Panc1 (cell line): ENCODE data around the gene DEDD2. TPM values are rescaled to one million over a fixed set of nuclear protein-coding genes. Genes with fewer than 3 reads are reported as not detected.

Experiments used
- ATAC-seq: fragments of 200-7000 bp; cut with Tn5 transposase; 2 replicates; pipeline ENCODE4 v1.9.1; 2020; ENCODE audit warnings: mild to moderate bottlenecking, moderate library complexity
- BruUV-seq: library from RNA; stranded (reverse); fragments of 400-500 nt; replicated peaks from 2 replicates; lab custom pipeline; 2021; lab: Mats Ljungman, UMichigan
- CTCF ChIA-PET: fragments of 300-600 bp; sonication (Branson Sonifier 250); formaldehyde crosslinking; loops from one replicate; lab custom pipeline; 2022; ENCODE audit warnings: antibody characterized with exemption; lab: Charles Lee
- POLR2A ChIA-PET: fragments of 300-600 bp; sonication (Branson Sonifier 250); formaldehyde crosslinking; loops from one replicate; lab custom pipeline; 2022; ENCODE audit warnings: antibody characterized with exemption; lab: Charles Lee
- DNase-seq: peaks from one replicate; pipeline ENCODE4 v3.0.0-alpha.2; 2010; ENCODE audit warnings: low read depth, low spot score
- H3K27ac ChIP-seq: 2 replicates; pipeline ENCODE4 v1.5.1; 2011; ENCODE audit warnings: mild to moderate bottlenecking, low read length, inconsistent platforms
- H3K27me3 ChIP-seq: fragments of 200-500 bp; sonication (Bioruptor generic); 2 replicates; pipeline ENCODE4 v1.6.0; 2014; ENCODE audit warnings: low read length, inconsistent platforms; ENCODE audit not compliant: control insufficient read depth, insufficient read depth
- H3K36me3 ChIP-seq: fragments of 200-500 bp; sonication (Bioruptor generic); 2 replicates; pipeline ENCODE4 v1.5.1; 2014; ENCODE audit warnings: inconsistent platforms, mild to moderate bottlenecking, low read length, moderate library complexity; ENCODE audit not compliant: control insufficient read depth, insufficient read depth
- H3K4me1 ChIP-seq: 2 replicates; pipeline ENCODE4 v1.5.1; 2011; ENCODE audit warnings: inconsistent platforms, mild to moderate bottlenecking, low read length, moderate library complexity; ENCODE audit not compliant: control insufficient read depth, insufficient read depth
- H3K4me3 ChIP-seq, 2 experiments: 2 replicates each; pipeline ENCODE4 v1.5.1; 2011 to 2012; ENCODE audit warnings: low read depth in 2 of 2, low read length in 2 of 2, mild to moderate bottlenecking in 2 of 2, inconsistent platforms in 1 of 2, moderate library complexity in 1 of 2
- H3K9me3 ChIP-seq: fragments of 200-500 bp; sonication (Bioruptor generic); 2 replicates; pipeline ENCODE4 v1.5.1; 2014; ENCODE audit warnings: low read depth, mild to moderate bottlenecking, inconsistent platforms, low read length, moderate library complexity; ENCODE audit not compliant: control insufficient read depth, insufficient read depth
- POLR2AphosphoS5 ChIP-seq: IDR thresholded peaks from 2 replicates; pipeline ENCODE4 v1.6.1; 2012; ENCODE audit warnings: mild to moderate bottlenecking, low read depth, low read length, moderate library complexity
- SIN3A ChIP-seq: IDR thresholded peaks from 2 replicates; pipeline ENCODE4 v1.6.1; 2012; ENCODE audit warnings: low read depth, mild to moderate bottlenecking, low read length, moderate library complexity, borderline replicate concordance; ENCODE audit not compliant: insufficient read depth
- TCF7L2 ChIP-seq: IDR thresholded peaks from 2 replicates; pipeline ENCODE4 v1.6.1; 2011; ENCODE audit warnings: mild to moderate bottlenecking, low read depth, low read length, inconsistent platforms
- in situ Hi-C: cut with HindIII; loops from 2 replicates; pipeline ENCODE4 v1.10.0; 2016; ENCODE audit warnings: low sequenced_read_pairs, low pct_unique_long_range_greater_than_20kb
- intact Hi-C: fragments of 100-400 bp; cut with micrococcal nuclease; formaldehyde crosslinking; loops from one replicate; pipeline ENCODE4 v1.10.0; 2022; ENCODE audit not compliant: unreplicated experiment
- total RNA-seq: library from RNA; stranded (reverse); gene quantifications from one replicate; pipeline ENCODE4 v1.2.1, GENCODE V29; 2021; ENCODE audit not compliant: unreplicated experiment
- TF ChIP-seq, protein P1 (sequence below): fragments of 450-650 bp; IDR thresholded peaks from 2 replicates; pipeline ENCODE4 v1.5.1; 2017; ENCODE audit warnings: mild to moderate bottlenecking
- TF ChIP-seq, protein P2 (sequence below), 2 experiments: IDR thresholded peaks; 2 replicates each; pipeline ENCODE4 v1.6.1; 2011 to 2012; ENCODE audit warnings: low read depth in 2 of 2, control low read depth in 1 of 2, low read length in 1 of 2, mild to moderate bottlenecking in 1 of 2, moderate library complexity in 1 of 2; ENCODE audit not compliant: insufficient read depth in 1 of 2

The DEDD2 gene
- total RNA-seq, 1 experiment from 2014 or later: 13.2 TPM

DNA sequence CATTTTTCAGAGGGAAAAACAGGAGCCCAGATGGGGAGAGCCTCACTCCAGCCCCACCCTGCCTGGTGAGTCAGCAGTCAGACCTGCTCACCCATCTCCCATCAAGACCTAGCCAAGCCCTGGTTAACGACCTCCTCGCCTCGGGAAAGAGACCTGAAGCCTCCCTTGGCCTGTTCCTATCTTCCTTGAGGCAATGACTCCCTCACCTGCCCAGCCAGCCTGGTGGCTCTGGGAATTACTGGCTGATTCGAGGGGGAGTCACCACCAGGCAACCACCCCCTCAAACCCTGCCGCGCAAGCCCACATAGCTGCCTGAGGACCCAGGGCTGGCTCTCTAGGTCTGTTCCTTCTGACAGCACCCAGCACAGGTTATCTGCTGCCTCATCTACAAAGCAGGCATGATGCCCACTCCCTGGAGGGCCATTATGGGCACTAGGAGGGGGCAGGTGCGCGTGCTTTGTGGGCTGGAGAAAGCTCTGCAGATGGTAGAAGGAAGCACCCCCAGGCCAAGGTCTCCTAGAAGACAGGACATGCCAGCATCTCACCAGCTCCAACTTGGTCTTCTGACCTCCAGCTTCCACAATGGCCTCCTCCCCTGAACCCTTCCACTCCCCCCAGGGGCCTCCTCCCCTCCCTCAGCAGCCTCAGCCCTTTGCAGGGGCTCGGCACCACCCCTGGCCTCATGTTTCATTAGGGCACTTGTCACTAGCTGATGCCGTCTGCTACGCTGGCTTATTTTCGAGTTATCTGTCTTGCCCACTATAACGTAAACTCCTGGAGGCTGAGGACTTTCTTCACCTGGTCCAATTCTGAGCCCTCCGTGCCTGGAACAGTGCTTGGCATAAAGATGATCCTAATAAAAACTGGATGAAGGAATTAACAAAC is 10.4 kb downstream of the DEDD2 start:
- POLR2A ChIA-PET: interaction anchor here (0.7 kb wide), 2 partner anchors 23 to 164 kb away, joined by 3 read pairs; no protein-coding TSS in a partner anchor
- Histone ChIP-seq H3K4me3 (no peak overlapping the region), H3K36me3 (no peaks in the 10 kb centered on the region; the same call in 1 of the 2 replicates), H3K27me3 (no peaks in the 10 kb centered on the region), H3K9me3 (no peaks in the 10 kb centered on the region), H3K4me1 (no peaks in the 10 kb centered on the region), H3K27ac (no peak overlapping the region)
- in situ Hi-C loops: no loop called here
- BruUV-seq: no TSS peak
- ATAC-seq (no peak; the same call in 1 of the 2 replicates), DNase-seq (no peak)
- intact Hi-C loops: no loop called here
- TF ChIP-seq POLR2AphosphoS5 (no peak), TCF7L2 (no peak), SIN3A (no peak)
- TF ChIP-seq, protein P1, sequence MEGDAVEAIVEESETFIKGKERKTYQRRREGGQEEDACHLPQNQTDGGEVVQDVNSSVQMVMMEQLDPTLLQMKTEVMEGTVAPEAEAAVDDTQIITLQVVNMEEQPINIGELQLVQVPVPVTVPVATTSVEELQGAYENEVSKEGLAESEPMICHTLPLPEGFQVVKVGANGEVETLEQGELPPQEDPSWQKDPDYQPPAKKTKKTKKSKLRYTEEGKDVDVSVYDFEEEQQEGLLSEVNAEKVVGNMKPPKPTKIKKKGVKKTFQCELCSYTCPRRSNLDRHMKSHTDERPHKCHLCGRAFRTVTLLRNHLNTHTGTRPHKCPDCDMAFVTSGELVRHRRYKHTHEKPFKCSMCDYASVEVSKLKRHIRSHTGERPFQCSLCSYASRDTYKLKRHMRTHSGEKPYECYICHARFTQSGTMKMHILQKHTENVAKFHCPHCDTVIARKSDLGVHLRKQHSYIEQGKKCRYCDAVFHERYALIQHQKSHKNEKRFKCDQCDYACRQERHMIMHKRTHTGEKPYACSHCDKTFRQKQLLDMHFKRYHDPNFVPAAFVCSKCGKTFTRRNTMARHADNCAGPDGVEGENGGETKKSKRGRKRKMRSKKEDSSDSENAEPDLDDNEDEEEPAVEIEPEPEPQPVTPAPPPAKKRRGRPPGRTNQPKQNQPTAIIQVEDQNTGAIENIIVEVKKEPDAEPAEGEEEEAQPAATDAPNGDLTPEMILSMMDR: no peak
- TF ChIP-seq, protein P2, sequence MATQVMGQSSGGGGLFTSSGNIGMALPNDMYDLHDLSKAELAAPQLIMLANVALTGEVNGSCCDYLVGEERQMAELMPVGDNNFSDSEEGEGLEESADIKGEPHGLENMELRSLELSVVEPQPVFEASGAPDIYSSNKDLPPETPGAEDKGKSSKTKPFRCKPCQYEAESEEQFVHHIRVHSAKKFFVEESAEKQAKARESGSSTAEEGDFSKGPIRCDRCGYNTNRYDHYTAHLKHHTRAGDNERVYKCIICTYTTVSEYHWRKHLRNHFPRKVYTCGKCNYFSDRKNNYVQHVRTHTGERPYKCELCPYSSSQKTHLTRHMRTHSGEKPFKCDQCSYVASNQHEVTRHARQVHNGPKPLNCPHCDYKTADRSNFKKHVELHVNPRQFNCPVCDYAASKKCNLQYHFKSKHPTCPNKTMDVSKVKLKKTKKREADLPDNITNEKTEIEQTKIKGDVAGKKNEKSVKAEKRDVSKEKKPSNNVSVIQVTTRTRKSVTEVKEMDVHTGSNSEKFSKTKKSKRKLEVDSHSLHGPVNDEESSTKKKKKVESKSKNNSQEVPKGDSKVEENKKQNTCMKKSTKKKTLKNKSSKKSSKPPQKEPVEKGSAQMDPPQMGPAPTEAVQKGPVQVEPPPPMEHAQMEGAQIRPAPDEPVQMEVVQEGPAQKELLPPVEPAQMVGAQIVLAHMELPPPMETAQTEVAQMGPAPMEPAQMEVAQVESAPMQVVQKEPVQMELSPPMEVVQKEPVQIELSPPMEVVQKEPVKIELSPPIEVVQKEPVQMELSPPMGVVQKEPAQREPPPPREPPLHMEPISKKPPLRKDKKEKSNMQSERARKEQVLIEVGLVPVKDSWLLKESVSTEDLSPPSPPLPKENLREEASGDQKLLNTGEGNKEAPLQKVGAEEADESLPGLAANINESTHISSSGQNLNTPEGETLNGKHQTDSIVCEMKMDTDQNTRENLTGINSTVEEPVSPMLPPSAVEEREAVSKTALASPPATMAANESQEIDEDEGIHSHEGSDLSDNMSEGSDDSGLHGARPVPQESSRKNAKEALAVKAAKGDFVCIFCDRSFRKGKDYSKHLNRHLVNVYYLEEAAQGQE (IDR thresholded peaks at IDR 0.05; ENCODE audit: insufficient read depth in 1 of 2, low read depth in 2 of 2, low read length in 1 of 2): no peak
- CTCF ChIA-PET: no interaction called here

DNA sequence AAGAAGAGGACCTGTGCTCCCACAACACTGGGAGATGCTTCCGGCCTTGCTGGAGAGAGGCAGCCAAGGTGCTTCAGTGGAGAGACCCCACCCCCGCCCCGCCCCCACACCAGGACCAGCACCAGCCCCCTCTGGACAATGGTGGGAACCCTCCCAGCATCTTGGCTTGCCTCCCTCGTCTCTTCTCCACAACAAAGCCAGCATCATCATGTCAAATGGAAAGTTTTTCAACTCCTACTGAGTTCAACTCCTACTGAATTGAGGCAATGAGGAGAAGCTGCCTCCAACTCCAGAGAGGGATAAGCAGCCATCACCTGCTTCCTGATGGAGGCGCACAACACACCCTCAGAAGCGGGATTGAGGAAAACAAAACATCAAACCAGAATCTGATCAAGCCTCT is 12.8 kb downstream of the DEDD2 start:
- Histone ChIP-seq H3K4me1 (no peaks in the 10 kb centered on the region), H3K36me3 (no peaks in the 10 kb centered on the region; the same call in 1 of the 2 replicates), H3K27ac (no peak overlapping the region), H3K4me3 (no peak overlapping the region), H3K27me3 (no peaks in the 10 kb centered on the region), H3K9me3 (no peaks in the 10 kb centered on the region)
- ATAC-seq (no peak), DNase-seq (no peak)
- TF ChIP-seq, protein P1: no peak
- TF ChIP-seq, protein P2 (IDR thresholded peaks at IDR 0.05; ENCODE audit: insufficient read depth in 1 of 2, low read depth in 2 of 2, low read length in 1 of 2): no peak
- TF ChIP-seq POLR2AphosphoS5: no peak
- no peak for TF ChIP-seq SIN3A
- no peak for TF ChIP-seq TCF7L2
- CTCF ChIA-PET: no interaction called here
- POLR2A ChIA-PET: no interaction called here
- intact Hi-C loops: no loop called here
- in situ Hi-C loops: no loop called here
- BruUV-seq: no TSS peak
